ENCODE measurements around the gene MESP2. TPM values are rescaled to one million over a fixed set of nuclear protein-coding genes. Genes with fewer than 3 reads are reported as not detected.
A peak's percentile ranks its signal among the peaks of the same experiment; 100 is the strongest.

The MESP2 gene
- total and polyA plus RNA-seq, 2 of the 8 experiments (the other 6 are each of a cell fraction or from before 2014, with no cell fraction given), result 0.35 to 0.80 TPM

DNA sequence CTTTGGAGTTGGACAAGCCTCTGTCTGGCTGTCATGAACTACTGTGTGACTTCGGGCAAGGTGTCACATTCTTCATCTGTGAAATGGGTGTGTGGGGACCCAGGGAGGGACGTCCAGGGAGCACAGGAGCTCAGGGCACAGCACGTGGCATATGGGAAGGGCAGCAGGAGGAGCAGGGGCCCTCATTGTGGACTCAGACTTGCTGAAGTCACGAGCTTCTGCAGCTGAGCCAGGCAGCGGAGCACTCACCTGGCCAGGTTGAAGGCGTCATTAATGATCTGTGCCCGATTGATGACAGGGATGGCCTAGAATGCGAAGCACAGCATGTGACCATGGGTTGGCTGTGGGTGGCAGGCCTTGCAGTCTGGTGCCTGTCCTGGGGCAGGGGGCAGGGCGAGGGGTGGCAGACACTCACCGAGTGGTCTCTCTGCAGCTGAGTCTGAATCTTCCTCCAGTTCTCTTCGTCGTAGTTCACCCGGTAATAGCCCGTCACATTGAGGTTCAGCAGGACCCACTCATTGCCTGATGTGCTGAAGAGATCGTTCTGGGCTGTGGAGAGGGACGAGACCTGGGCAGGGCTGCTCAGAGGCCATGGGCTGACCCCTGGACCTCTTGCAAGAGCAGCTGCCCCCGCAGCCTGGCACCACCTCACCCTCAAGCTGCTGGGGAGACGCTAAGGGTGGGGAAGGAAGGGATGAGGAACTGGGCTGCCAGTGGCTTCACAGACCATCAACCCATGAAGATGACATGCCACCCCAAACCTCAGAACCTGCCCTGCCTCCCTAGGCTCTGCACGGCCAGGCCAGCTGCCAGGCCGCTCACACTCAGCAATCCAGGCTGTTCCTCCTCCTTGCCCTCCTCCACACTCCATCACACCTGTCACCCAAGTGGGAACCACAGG lies 23.1 kb downstream of the MESP2 start:
- Histone ChIP-seq H2BK12ac (ENCODE audit: low read depth, low read length) (0 out of 2 replicates have a peak overlapping the region, but pooled peaks have one; percentile 9), H4K5ac (ENCODE audit: insufficient read length, low read depth, low read length) (no peak overlapping the region), H3K9ac (replicated peaks in 1 of 4; ENCODE audit: extremely low read depth in 1 of 4, low read depth in 3 of 4, low read length in 3 of 4) (no peak overlapping the region), H2BK15ac (ENCODE audit: low read length) (no peak overlapping the region), H3K27me3 (replicated peaks in 1 of 4; ENCODE audit: control insufficient read depth in 3 of 4, extremely low read depth in 1 of 4, insufficient read depth in 3 of 4, low read length in 3 of 4) (peaks cover 0 to 3% (median 0%) of the 10 kb centered on the region in 4 experiments; a peak in 2 of 7 replicates), H3K4me2 (ENCODE audit: insufficient read depth in 1 of 2, low read depth in 2 of 2, low read length in 2 of 2) (no peak overlapping the region), H3K79me2 (ENCODE audit: control insufficient read depth in 1 of 2, insufficient read depth in 2 of 2, low read length in 2 of 2) (no peaks in the 10 kb centered on the region), H3K14ac (ENCODE audit: insufficient read length) (no peak overlapping the region), H2BK120ac (replicated peaks; ENCODE audit: low read depth, low read length) (no peak overlapping the region), H4K20me1 (replicated peaks in 1 of 2; ENCODE audit: control insufficient read depth in 1 of 2, insufficient read depth in 2 of 2, low read length in 2 of 2) (no peaks in the 10 kb centered on the region), H3K23me2 (ENCODE audit: low read depth, low read length) (no peaks in the 10 kb centered on the region), H3K36me3 (ENCODE audit: control insufficient read depth in 2 of 4, insufficient read depth in 4 of 4, low read length in 3 of 4) (no peaks in the 10 kb centered on the region), H4K8ac (ENCODE audit: extremely low read depth, insufficient read depth, low read length) (no peak overlapping the region), H3K4me1 (replicated peaks in 1 of 4; ENCODE audit: control insufficient read depth in 3 of 4, insufficient read depth in 4 of 4, low read length in 3 of 4) (no peaks in the 10 kb centered on the region; a peak in 1 of 7 replicates), H2BK20ac (ENCODE audit: low read length) (no peak overlapping the region), H2AFZ (ENCODE audit: low read length) (no peak overlapping the region), H3K27ac (ENCODE audit: low read depth, low read length) (no peak overlapping the region), H3K9me3 (ENCODE audit: insufficient read depth in 2 of 2, low read depth in 1 of 2, low read length in 1 of 2) (no peaks in the 10 kb centered on the region), H3K79me1 (ENCODE audit: low read depth, low read length) (no peaks in the 10 kb centered on the region), H3K56ac (replicated peaks; ENCODE audit: insufficient read length, low read depth, low read length) (no peak overlapping the region), H2BK5ac (ENCODE audit: low read depth, low read length) (no peak overlapping the region), H2AK5ac (ENCODE audit: low read depth, low read length) (0 out of 2 replicates have a peak overlapping the region, but pooled peaks have one; percentile 13), H3K23ac (ENCODE audit: insufficient read length) (no peak overlapping the region), H3K18ac (ENCODE audit: extremely low read depth, low read length) (no peak overlapping the region), H4K91ac (replicated peaks; ENCODE audit: insufficient read length, low read length) (no peak overlapping the region), H3K4me3 (ENCODE audit: extremely low read depth in 1 of 4, insufficient read depth in 2 of 4, low read depth in 3 of 4, low read length in 4 of 4) (no peak overlapping the region), H3K4ac (replicated peaks; ENCODE audit: insufficient read length, low read depth, low read length) (no peak overlapping the region)
- WGBS, 2 experiments (ENCODE audit: extremely low coverage in 1 of 2, insufficient coverage in 1 of 2, insufficient read length in 1 of 2, insufficient replicate concordance in 2 of 2, low coverage in 1 of 2, low lambda C conversion rate in 2 of 2, missing lambda C conversion rate in 1 of 2), result 88% methylated on average over 18 of the region's 20 CpGs; no CpG with 5 or more reads in 1 of the 2 experiments
- DNase-seq (ENCODE audit: low read depth in 1 of 2, low spot score in 2 of 2), result no peak
- POLR2A ChIA-PET (ENCODE audit: partially characterized antibody), result interaction anchor here (1.2 kb wide), 1 partner anchor 18 kb away, joined by 5 read pairs; no protein-coding TSS in a partner anchor
- CTCF ChIA-PET (ENCODE audit: partially characterized antibody), result interaction anchor here (0.8 to 2.2 kb wide), 11 partner anchors 8 to 76 kb away, joined by 3 to 7 read pairs (median 4); no protein-coding TSS in a partner anchor
- FAIRE-seq, result no peak
- TF ChIP-seq CEBPB (IDR thresholded peaks at IDR 0.05; ENCODE audit: low read depth, low read length) (no peak), TEAD4 (IDR thresholded peaks at IDR 0.05; ENCODE audit: low read depth, low read length) (no peak), CHD2 (IDR thresholded peaks at IDR 0.05; ENCODE audit: low read length) (no peak)
